Measurements from ENCODE around the gene ZNF284. TPM values are rescaled to one million over a fixed set of nuclear protein-coding genes. Genes with fewer than 3 reads are reported as not detected.

Gene ZNF284
- 3.2 and 3.4 TPM in 2 replicates for total RNA-seq

DNA sequence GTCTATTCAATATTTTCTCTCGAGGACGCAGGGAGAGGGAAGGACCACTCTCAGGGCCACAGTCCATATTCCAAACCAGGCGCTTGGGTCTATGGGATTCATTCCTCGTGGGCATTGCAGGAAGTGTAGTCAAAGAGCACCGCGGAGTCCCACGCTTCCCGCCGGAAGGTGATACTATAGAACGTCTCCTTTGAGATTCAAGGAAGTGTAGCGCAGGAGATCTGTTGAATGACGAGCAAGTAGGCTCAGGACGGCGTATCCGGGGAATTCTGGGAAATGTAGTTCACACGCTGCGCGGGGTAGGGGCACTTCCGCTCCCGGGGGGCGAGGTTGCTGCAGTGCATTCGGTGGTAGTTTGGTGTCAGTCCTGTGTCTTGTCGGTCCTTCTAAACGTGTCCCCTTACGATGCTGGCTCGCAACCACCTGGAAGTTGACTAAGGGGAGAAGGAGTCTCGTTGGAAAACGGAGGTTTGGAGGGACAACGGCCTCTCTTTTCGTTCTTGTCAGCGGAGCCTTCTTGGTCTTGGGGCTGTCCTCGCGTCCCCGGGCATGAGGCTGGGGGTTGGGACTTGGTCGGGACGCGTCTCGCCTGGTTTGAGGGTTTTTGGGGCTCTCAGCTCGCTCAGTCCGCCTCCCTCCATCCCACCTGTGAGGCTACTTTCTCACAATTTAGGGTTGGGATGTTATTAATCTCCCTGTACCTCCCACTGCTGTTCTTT is at the start of gene ZNF284:
ZNF284 (plus strand) TSS at position 336 of the 719 bp plus-strand sequence. CDS start 4,231 bp downstream, outside the sequence.

DNA sequence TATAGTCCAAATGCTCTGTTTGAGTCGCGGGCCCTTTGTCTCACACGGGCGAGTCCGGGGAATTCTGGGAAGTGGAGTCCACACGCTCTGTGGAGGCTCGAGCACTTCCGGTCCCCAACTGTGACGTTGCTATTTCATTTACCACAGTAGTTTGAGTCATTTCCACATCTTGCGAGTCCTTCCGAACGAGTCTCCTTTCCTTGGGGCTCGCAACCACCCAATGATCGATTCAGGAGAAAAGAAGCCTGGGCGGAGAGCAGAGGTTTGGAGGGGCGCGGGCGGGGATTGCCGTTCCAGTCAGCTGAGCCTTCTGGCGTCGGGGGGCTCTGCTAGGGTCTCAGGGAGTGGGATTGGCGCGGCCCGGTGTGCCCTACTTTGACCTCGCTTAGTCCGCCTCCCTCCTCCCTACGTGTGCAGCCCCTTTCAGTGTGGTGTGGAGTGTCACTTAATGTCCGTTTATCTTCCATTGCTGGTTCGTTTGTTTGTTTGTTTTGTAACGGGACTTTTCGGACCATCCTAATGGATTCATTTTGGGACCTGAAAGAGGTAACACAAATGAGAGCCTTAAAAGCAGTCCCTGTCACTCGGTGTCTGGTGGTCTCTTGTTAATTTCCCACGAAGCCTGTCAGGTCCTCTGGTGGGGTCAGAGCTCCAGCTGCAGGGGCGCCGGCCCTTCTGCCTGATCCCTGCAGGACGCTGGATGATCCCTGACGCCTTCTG is 46.6 kb upstream of the ZNF284 start, which contains the start of gene ZNF222:
ZNF222 (plus strand) TSS at position 163 of the 720 bp plus-strand sequence; CDS start at position 221, 58 bp downstream.

DNA sequence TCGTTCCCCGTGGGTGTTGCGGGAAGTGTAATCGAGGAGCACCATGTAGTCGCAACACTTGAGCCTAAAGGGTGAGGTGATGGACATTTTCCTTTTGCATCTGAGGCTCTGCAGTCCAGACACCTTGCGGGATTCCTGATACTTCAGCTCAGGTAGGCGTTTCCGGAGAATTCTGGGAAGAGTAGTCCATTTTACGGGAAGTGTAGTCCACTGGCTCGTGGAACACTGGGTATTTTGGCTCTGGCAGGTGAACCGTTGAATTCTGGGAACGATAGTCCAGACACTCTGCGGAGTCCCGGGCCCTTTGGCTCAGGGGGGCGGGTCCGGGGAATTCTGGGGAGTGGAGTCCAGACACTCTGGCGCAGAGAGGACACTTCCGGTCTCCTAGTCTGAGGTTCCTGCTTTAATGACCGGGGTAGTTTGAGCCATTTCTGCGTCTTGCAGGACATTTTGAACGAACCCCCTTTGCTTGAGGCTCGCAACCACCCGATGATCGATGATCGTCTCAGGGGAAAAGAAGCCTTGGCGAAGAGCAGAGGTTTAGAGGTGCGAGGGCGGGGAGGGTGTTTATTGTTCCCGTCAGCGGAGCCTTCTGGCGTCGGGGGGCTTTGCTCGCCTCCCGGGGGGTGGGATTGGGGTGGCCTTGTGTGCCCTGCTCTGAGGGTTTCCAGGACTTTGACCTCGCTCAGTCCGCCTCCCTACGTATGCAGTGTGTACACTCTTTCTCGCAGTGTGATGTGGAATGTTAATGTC is 20.1 kb upstream of the ZNF284 start, which contains the start of gene ZNF223:
ZNF223 (plus strand) TSS at position 387 of the 753 bp plus-strand sequence. CDS start 3,141 bp downstream, outside the sequence.

DNA sequence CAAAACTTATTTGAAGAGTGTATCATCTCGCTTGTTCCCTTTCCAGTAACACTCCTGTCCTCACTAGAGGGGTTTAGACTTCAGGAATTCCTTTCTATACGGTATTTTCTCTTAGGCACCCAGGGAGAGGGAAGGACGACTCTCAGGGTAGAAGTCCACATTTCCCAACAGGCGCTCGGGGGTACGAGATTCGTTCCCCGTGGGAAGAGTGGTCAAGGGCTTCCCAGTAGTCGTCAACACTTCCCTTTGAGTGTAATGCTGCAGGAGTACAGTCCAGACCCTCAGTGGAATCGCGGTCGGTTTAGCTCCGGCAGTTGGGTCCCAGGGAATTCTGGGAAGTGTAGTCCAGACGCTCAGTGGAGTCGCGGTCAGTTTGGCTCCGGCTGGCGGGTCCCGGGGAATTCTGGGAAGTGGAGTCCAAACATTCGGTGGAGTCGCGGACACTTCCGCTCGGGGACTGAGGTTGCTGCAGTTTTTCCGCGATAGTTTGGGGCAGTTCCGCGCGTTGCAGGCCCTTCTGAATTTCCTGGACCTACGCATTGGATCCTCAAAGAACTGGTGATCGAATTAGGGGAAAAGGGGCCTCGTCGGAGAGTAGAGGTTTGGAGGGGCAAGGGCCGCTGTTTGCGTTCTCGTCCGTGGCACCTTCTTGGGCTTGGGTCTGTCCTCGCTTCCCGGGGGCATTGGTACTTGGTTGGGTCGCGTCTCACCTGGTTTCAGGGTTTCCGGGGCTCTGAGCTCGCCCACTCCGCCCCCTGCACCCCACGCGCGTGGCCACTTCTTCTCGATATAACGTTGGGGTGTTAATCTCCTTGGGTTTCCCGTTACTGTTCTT is 22.2 kb downstream of the ZNF284 start, which contains the start of gene ZNF224:
ZNF224 (plus strand) TSS at position 431 of the 835 bp plus-strand sequence. CDS start 3,513 bp downstream, outside the sequence.

DNA sequence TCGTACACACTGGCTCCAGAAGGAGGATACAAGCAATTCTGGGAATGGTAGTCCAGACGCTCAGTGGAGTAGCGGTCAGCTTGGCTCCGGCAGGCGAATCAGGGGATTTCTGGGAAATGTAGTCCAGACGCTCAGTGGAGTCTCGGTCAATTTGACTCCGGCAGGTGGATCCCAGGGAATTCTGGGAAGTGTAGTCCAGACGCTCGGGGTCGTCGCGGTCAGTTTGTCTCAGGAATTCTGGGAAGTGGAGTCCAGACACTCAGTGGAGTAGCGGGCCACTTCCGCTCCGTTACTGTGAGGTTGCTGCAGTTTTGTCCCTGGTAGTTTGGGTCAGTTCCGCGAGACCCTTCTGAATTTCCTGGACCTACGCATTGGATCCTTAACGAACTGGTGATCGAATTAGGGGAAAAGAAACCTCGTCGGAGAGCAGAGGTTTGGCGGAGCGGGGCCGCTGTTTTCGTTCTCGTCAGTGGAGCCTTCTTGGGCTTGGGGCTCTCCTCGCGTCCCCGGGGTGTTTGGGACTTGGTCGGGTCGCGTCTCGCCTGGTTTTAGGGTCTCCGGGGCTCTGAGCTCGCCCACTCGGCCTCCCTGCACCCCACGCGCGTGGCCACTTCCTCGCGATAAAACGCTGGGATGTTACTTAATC is 41.3 kb downstream of the ZNF284 start, which contains the start of gene ZNF225:
ZNF225 (plus strand) TSS at position 262 of the 646 bp plus-strand sequence. CDS start 2,429 bp downstream, outside the sequence.

Small RNA genes lying within 50 kb of the gene (small RNA-seq; reads per million reads assigned to genes)
- gene RNU6-902P, result not detected

Other genes with a start within 250 kb of the ZNF284 start
- 13.7 and 21.3 TPM in 2 replicates for gene ZNF283, start 244.8 kb upstream of the ZNF284 start, total RNA-seq
- 2.4 and 3.8 TPM in 2 replicates for gene ZNF404, start 188.2 kb upstream of the ZNF284 start, total RNA-seq
- 14.3 and 20.4 TPM in 2 replicates for gene ZNF45, start 136.9 kb upstream of the ZNF284 start, total RNA-seq
- gene ZNF221, start 120.9 kb upstream of the ZNF284 start, total RNA-seq, result 13.1 and 14.4 TPM in 2 replicates
- 8.0 and 13.3 TPM in 2 replicates for gene ZNF155, start 88.0 kb upstream of the ZNF284 start, total RNA-seq
- 3.2 and 3.7 TPM in 2 replicates for gene ZNF230, start 69.2 kb upstream of the ZNF284 start, total RNA-seq
- 6.2 and 6.9 TPM in 2 replicates for gene ZNF222, start 46.8 kb upstream of the ZNF284 start, total RNA-seq
- gene ZNF223, start 20.1 kb upstream of the ZNF284 start, total RNA-seq, result 5.2 and 6.2 TPM in 2 replicates
- gene ZNF224, start 22.2 kb downstream of the ZNF284 start, total RNA-seq, result 32.1 and 38.9 TPM in 2 replicates
- 5.6 and 6.5 TPM in 2 replicates for gene ZNF225, start 41.2 kb downstream of the ZNF284 start, total RNA-seq
- gene ZNF234, start 69.4 kb downstream of the ZNF284 start, total RNA-seq, result 10.6 and 12.0 TPM in 2 replicates
- 17.6 and 17.8 TPM in 2 replicates for gene ZNF226, start 92.9 kb downstream of the ZNF284 start, total RNA-seq
- 14.9 and 15.7 TPM in 2 replicates for gene ZNF227, start 140.4 kb downstream of the ZNF284 start, total RNA-seq
- 1.1 and 1.9 TPM in 2 replicates for gene ZNF233, start 187.7 kb downstream of the ZNF284 start, total RNA-seq
- gene ZNF235, start 232.9 kb downstream of the ZNF284 start, total RNA-seq, result 5.7 and 7.5 TPM in 2 replicates

Data from hair follicle dermal papilla cell (primary cell).